ENCODE results near the gene KIAA1755. TPM values are rescaled to one million over a fixed set of nuclear protein-coding genes. Genes with fewer than 3 reads are reported as not detected.

The KIAA1755 gene
- polyA plus RNA-seq, 10 donors = 4.5 to 24.0 (median 9.9) TPM

- no peak for DNase-seq
These were observed 52.9 kb downstream of the KIAA1755 start for GRCh38 chr20:38207621-38208020.

- DNase-seq = no peak
These were observed 55.5 kb downstream of the KIAA1755 start for GRCh38 chr20:38205001-38205400.

GRCh38 chr20:38203981-38204357 is 56.6 kb downstream of the KIAA1755 start:
- no peak for DNase-seq

- DNase-seq = no peak
These were observed 57.1 kb downstream of the KIAA1755 start for GRCh38 chr20:38203337-38203980.

GRCh38 chr20:38202982-38203293 is 57.6 kb downstream of the KIAA1755 start:
- no peak for DNase-seq

GRCh38 chr20:38202153-38202981 is 58.2 kb downstream of the KIAA1755 start:
- DNase-seq = no peak

- DNase-seq = no peak
These were observed 59.2 kb downstream of the KIAA1755 start for GRCh38 chr20:38201356-38201755.

GRCh38 chr20:38200646-38201045 is 59.9 kb downstream of the KIAA1755 start:
- DNase-seq = no peak

- DNase-seq = no peak
These were observed 60.8 kb downstream of the KIAA1755 start for GRCh38 chr20:38199501-38200390.

GRCh38 chr20:38198238-38198861 is 62.2 kb downstream of the KIAA1755 start:
- DNase-seq = no peak

- DNase-seq = no peak
These were observed 62.9 kb downstream of the KIAA1755 start for GRCh38 chr20:38197619-38198018.

- DNase-seq = no peak
These were observed 63.3 kb downstream of the KIAA1755 start for GRCh38 chr20:38197217-38197616.

GRCh38 chr20:38196592-38196991 is 63.9 kb downstream of the KIAA1755 start:
- peak in 1 of 3 donors; percentile 56 for DNase-seq

- DNase-seq = no peak
These were observed 64.5 kb downstream of the KIAA1755 start for GRCh38 chr20:38196076-38196475.

- DNase-seq = no peak
These were observed 65.0 kb downstream of the KIAA1755 start for GRCh38 chr20:38195521-38195920.

- DNase-seq = no peak
These were observed 65.5 kb downstream of the KIAA1755 start for GRCh38 chr20:38194971-38195504.

- DNase-seq = no peak
These were observed 66.9 kb downstream of the KIAA1755 start for GRCh38 chr20:38193586-38194105.

GRCh38 chr20:38192323-38192885 is 68.1 kb downstream of the KIAA1755 start:
- no peak for DNase-seq

- no peak for DNase-seq
These were observed 68.9 kb downstream of the KIAA1755 start for GRCh38 chr20:38191654-38192053.

- no peak for DNase-seq
These were observed 69.6 kb downstream of the KIAA1755 start for GRCh38 chr20:38190936-38191371.

GRCh38 chr20:38190166-38190565 is 70.4 kb downstream of the KIAA1755 start:
- no peak for DNase-seq

Measured in muscle of back (tissue), 11 donors.